ENCODE results near the gene SLC23A2. TPM values are rescaled to one million over a fixed set of nuclear protein-coding genes. Genes with fewer than 3 reads are reported as not detected.

The SLC23A2 gene
- polyA plus RNA-seq, 1 donor from 2014 or later = 38.3 TPM

GRCh38 chr20:5039889-5040288, 38.6 kb upstream of the SLC23A2 start:
- Histone ChIP-seq H3K4me3 (ENCODE audit: low read length) (no peak overlapping the region), H4K20me1 (ENCODE audit: insufficient read depth) (no peaks in the 10 kb centered on the region), H3K4me2 (ENCODE audit: low read length) (no peak overlapping the region), H3K36me3 (ENCODE audit: insufficient read depth, low read length) (no peaks in the 10 kb centered on the region), H3K9me3 (ENCODE audit: low read length) (no peaks in the 10 kb centered on the region), H3K79me2 (replicated peaks; ENCODE audit: insufficient read depth, low read length) (no peaks in the 10 kb centered on the region), H3K9ac (ENCODE audit: low read length) (no peak overlapping the region), H3K27ac (ENCODE audit: low read length) (no peak overlapping the region), H3K27me3 (ENCODE audit: insufficient read depth, low read depth, low read length) (no peaks in the 10 kb centered on the region), H2AFZ (ENCODE audit: low read depth, low read length) (no peak overlapping the region), H3K9me2 (ENCODE audit: insufficient read depth, low read length) (no peaks in the 10 kb centered on the region), H3F3A (ENCODE audit: insufficient read depth, low read length, poor library complexity, severe bottlenecking) (no peaks in the 10 kb centered on the region)
- TF ChIP-seq MXI1 (conservative IDR thresholded peaks at IDR 0.05; ENCODE audit: poor library complexity, severe bottlenecking) (no peak), EP300 (conservative IDR thresholded peaks at IDR 0.05; ENCODE audit: poor library complexity, severe bottlenecking) (no peak), SMC3 (conservative IDR thresholded peaks at IDR 0.05; ENCODE audit: poor library complexity) (no peak), RAD21 (conservative IDR thresholded peaks at IDR 0.05) (no peak), TAF1 (IDR thresholded peaks at IDR 0.05; ENCODE audit: low read depth) (no peak), REST (IDR thresholded peaks at IDR 0.05; ENCODE audit: borderline replicate concordance) (no peak), CTCF (IDR thresholded peaks at IDR 0.05; ENCODE audit: poor library complexity, severe bottlenecking) (no peak), EZH2 (IDR thresholded peaks at IDR 0.05; ENCODE audit: borderline replicate concordance, insufficient read depth, low read length, poor library complexity, severe bottlenecking) (no peak), POLR2AphosphoS5 (IDR thresholded peaks at IDR 0.05) (no peak)

GRCh38 chr20:5039255-5039657, 37.9 kb upstream of the SLC23A2 start:
- TF ChIP-seq MXI1 (conservative IDR thresholded peaks at IDR 0.05; ENCODE audit: poor library complexity, severe bottlenecking) (no peak), POLR2AphosphoS5 (IDR thresholded peaks at IDR 0.05) (no peak), TAF1 (IDR thresholded peaks at IDR 0.05; ENCODE audit: low read depth) (no peak), SMC3 (conservative IDR thresholded peaks at IDR 0.05; ENCODE audit: poor library complexity) (no peak), RAD21 (conservative IDR thresholded peaks at IDR 0.05) (no peak), CTCF (IDR thresholded peaks at IDR 0.05; ENCODE audit: poor library complexity, severe bottlenecking) (no peak), EZH2 (IDR thresholded peaks at IDR 0.05; ENCODE audit: borderline replicate concordance, insufficient read depth, low read length, poor library complexity, severe bottlenecking) (no peak), REST (IDR thresholded peaks at IDR 0.05; ENCODE audit: borderline replicate concordance) (no peak), EP300 (conservative IDR thresholded peaks at IDR 0.05; ENCODE audit: poor library complexity, severe bottlenecking) (no peak)
- H3K9me3 ChIP-seq (ENCODE audit: low read length) = no peaks in the 10 kb centered on the region
- no peak overlapping the region for H3K27ac ChIP-seq (ENCODE audit: low read length)
- no peaks in the 10 kb centered on the region for H3K27me3 ChIP-seq (ENCODE audit: insufficient read depth, low read depth, low read length)
- H4K20me1 ChIP-seq (ENCODE audit: insufficient read depth) = no peaks in the 10 kb centered on the region
- no peaks in the 10 kb centered on the region for H3K9me2 ChIP-seq (ENCODE audit: insufficient read depth, low read length)
- no peak overlapping the region for H3K4me3 ChIP-seq (ENCODE audit: low read length)
- H3K36me3 ChIP-seq (ENCODE audit: insufficient read depth, low read length) = no peaks in the 10 kb centered on the region
- H3F3A ChIP-seq (ENCODE audit: insufficient read depth, low read length, poor library complexity, severe bottlenecking) = no peaks in the 10 kb centered on the region
- no peak overlapping the region for H3K4me2 ChIP-seq (ENCODE audit: low read length)
- H2AFZ ChIP-seq (ENCODE audit: low read depth, low read length) = no peak overlapping the region
- H3K9ac ChIP-seq (ENCODE audit: low read length) = no peak overlapping the region
- H3K79me2 ChIP-seq (replicated peaks; ENCODE audit: insufficient read depth, low read length) = no peaks in the 10 kb centered on the region

Measured in neural cell (in vitro differentiated cells).